Measurements from ENCODE around the gene UBE2Q2.

Gene UBE2Q2

GRCh38 chr15:75928680-75929608, 85.7 kb downstream of the UBE2Q2 start:
- DNase-seq, result no peak

- DNase-seq, result no peak
Measured at GRCh38 chr15:75929799-75930565, 86.7 kb downstream of the UBE2Q2 start.

DNA sequence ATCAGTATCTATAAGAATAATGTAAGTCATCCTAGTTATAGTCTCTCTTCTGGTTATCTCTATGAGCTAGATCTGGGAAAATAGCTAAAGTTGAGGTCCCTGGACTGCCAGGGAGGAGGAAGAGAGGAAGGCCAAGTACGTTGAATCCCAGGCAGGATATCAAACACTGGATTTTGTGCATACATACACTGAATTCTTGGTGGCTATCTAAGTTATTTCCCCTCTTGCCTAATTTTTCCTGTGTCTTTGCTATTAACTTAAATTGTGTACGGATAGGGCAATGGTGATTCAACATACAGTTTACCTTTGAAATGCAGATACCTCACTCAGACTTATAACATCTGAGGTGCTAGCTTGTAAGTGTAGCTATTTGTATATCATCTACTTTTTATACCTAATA, 87.6 kb downstream of the UBE2Q2 start:
- no peak for DNase-seq

- no peak for DNase-seq
Measured at GRCh38 chr15:75942464-75942863, 99.2 kb downstream of the UBE2Q2 start.

DNA sequence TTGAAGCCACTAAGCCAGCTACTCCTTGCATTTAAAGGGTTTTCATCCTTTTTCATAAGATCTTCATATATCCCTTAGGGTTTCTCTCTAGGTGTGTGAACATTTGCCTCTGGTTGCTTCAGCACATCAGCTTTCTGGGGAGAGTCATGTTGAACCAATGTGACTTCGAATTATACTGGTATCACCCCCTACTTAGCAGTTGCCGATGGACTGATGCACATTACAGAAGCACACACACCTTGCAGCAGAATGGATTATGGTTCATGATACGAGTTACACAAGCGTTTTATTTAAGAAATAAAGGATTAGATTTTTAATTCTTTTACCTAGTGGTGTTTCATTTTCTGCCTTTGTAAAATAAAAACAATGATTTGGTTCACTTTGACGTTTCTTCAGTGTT, 100.0 kb downstream of the UBE2Q2 start:
- DNase-seq, result no peak

GRCh38 chr15:75943713-75944215, 100.5 kb downstream of the UBE2Q2 start:
- DNase-seq, result no peak

- no peak for DNase-seq
Measured at GRCh38 chr15:75945953-75946352, 102.7 kb downstream of the UBE2Q2 start.

DNA sequence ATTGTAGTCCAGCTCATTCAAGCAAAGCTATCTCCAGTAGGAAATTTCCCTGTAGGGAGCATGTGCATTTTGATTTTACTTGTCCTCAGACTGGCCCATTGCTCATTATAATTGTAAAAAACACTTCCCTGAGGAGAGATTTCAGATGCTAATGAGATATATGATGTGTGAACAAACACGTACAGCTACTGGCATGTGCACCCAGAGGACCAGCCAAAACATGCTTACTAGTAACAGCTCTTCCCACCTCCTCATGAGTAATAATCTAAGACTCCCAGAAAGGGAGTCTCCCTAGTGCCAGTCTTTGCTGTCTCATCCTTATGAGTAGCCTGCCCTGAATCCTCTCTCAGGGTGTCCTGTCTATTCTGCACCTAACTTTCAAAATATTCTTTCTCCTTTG, 103.8 kb downstream of the UBE2Q2 start:
- no peak for DNase-seq

DNA sequence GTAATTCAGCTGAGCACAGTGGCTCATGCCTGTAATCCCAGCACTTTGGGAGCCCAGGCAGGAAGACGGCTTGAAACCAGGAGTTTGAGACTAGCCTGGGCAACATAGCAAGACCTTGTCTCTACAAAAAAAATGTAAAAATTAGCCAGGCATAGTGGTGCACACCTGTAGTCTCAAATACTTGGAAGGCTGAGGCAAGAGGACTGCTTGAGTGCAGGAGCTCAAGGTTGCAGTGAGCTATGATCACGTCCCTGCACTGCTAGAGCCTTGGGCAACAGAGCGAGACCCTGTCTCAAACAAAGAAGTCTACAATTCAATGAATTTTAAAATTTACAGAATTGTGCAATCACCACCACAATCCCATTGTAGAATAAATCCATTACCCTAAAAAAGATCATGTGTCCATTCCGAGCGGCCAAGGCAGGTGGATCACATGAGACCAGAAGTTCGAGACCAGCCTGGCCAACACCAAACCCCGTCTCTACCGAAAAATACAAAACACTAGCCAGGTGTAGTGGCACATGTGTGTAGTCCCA, 105.6 kb downstream of the UBE2Q2 start:
- DNase-seq, result no peak
